ENCODE measurements around the gene LARGE1.

DNA sequence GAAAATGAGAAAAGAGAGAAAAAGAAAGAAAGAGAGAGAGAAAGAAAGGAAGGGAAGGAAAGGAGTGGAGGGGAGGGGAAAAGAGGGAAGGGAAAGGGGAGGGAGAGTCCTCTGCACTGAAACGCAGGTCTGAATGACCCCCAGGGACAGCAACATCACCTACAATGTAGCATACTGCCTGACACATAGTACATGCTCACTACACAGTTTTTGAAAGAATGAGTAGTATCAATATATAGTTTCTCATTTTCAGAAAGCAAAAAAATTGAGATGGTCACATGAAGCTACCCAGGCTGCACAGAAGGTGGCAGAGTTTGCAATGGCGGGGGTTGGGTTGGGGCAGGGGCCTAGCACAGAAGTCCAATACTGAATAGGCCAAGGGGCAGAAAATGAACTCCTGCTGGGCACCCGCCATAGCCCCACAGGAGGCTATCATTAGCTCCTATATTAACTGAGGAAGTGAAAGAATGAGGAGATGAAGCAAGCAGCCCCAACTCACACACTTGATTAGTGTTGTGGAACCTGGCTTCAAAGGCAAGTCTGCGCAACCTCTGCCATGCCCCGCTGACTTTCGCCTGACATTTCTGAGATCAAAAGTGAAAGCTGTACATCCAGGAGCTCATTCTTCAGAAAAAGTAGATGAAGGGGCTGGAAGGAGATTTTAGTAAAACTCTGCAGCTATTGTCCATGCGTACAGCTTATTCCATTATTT is 620.9 kb downstream of the LARGE1 start:
- TF ChIP-seq, protein P1, sequence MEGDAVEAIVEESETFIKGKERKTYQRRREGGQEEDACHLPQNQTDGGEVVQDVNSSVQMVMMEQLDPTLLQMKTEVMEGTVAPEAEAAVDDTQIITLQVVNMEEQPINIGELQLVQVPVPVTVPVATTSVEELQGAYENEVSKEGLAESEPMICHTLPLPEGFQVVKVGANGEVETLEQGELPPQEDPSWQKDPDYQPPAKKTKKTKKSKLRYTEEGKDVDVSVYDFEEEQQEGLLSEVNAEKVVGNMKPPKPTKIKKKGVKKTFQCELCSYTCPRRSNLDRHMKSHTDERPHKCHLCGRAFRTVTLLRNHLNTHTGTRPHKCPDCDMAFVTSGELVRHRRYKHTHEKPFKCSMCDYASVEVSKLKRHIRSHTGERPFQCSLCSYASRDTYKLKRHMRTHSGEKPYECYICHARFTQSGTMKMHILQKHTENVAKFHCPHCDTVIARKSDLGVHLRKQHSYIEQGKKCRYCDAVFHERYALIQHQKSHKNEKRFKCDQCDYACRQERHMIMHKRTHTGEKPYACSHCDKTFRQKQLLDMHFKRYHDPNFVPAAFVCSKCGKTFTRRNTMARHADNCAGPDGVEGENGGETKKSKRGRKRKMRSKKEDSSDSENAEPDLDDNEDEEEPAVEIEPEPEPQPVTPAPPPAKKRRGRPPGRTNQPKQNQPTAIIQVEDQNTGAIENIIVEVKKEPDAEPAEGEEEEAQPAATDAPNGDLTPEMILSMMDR (conservative IDR thresholded peaks at IDR 0.05; ENCODE audit: low read depth, low read length), result no peak
- no peak for TF ChIP-seq EZH2 (IDR thresholded peaks at IDR 0.05; ENCODE audit: low read length, unreplicated experiment)
- TF ChIP-seq EZH2phosphoT487 (IDR thresholded peaks at IDR 0.05; ENCODE audit: borderline replicate concordance, low read length), result no peak
